HPDE6-E6E7 (cell line): ENCODE results near the gene KLHL15.
"Not testable (repeated sequence)": the region's sequence is repeated elsewhere in the genome, so short reads cannot be mapped to it uniquely, and the experiment has no call there.

Experiments
- DNase-seq: peaks from one replicate; pipeline ENCODE4 v3.0.0; 2011; ENCODE audit warnings: missing footprints; ENCODE audit errors: extremely low spot score

KLHL15 gene, protein sequence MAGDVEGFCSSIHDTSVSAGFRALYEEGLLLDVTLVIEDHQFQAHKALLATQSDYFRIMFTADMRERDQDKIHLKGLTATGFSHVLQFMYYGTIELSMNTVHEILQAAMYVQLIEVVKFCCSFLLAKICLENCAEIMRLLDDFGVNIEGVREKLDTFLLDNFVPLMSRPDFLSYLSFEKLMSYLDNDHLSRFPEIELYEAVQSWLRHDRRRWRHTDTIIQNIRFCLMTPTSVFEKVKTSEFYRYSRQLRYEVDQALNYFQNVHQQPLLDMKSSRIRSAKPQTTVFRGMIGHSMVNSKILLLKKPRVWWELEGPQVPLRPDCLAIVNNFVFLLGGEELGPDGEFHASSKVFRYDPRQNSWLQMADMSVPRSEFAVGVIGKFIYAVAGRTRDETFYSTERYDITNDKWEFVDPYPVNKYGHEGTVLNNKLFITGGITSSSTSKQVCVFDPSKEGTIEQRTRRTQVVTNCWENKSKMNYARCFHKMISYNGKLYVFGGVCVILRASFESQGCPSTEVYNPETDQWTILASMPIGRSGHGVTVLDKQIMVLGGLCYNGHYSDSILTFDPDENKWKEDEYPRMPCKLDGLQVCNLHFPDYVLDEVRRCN

GRCh38 chrX:24027086-24027485, at the start of gene KLHL15:
KLHL15 (minus strand) TSS chrX:24027186; CDS start chrX:24006693, 20,493 bp downstream.
- no peak for DNase-seq

- DNase-seq = no peak
Observed at GRCh38 chrX:24069877-24070276, 42.9 kb upstream of the KLHL15 start.

DNA sequence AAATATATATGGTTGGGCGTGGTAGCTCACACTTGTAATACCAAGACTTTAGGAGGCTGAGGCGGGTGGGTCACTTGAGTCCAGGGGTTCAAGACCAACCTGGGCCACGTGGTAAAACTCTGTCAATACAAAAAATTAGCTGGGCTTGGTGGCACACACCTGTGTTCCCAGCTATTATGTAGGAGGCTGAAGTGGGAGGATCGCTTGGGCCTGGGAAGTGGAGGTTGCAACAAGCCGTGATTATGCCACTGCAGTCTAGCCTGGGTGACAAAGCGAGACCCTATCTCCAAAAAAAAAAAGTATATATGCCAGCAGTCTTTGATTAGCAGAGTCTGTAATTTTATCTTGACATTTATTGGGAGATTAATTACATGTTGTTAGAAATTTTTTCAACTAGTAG, 36.5 kb upstream of the KLHL15 start:
- DNase-seq = no peak

- DNase-seq = no peak
Observed at GRCh38 chrX:24055043-24055356, 28.0 kb upstream of the KLHL15 start.

- peak; percentile 91 for DNase-seq
Observed at GRCh38 chrX:24054182-24055042, 27.4 kb upstream of the KLHL15 start, which contains the start of gene EIF2S3. EIF2S3 (plus strand) TSS chrX:24054956; CDS start chrX:24054969, 13 bp downstream.

GRCh38 chrX:24050522-24051318, 23.7 kb upstream of the KLHL15 start:
- not testable (repeated sequence) for DNase-seq

DNA sequence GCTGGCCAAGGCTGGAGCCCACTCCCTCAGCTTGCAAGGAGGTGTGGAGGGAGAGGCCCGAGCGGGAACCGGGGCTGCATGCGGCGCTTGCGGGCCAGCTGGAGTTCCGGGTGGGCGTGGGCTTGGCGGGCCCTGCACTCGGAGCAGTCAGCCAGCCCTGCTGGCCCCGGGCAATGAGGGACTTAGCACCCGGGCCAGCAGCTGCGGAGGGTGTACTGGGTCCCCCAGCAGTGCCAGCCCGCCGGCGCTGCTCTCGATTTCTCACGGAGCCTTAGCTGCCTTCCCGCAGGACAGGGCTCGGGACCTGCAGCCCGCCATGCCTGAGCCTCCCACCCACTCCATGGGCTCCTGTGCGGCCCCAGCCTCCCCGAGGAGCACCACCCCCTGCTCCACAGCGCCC, 22.7 kb upstream of the KLHL15 start:
- DNase-seq = not testable (repeated sequence)

DNA sequence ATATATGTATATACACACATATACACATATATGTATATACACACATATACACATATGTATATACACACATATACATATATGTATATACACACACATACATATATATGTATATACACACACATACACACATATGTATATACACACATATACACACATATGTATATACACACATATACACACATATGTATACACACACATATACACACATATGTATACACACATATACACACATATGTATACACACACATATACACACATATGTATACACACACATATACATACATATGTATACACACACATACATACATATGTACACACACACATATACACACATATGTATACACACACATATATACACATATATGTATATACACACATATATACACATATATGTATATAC, 19.1 kb upstream of the KLHL15 start:
- not testable (repeated sequence) for DNase-seq

GRCh38 chrX:24037729-24038128, 10.7 kb upstream of the KLHL15 start:
- DNase-seq = no peak

DNA sequence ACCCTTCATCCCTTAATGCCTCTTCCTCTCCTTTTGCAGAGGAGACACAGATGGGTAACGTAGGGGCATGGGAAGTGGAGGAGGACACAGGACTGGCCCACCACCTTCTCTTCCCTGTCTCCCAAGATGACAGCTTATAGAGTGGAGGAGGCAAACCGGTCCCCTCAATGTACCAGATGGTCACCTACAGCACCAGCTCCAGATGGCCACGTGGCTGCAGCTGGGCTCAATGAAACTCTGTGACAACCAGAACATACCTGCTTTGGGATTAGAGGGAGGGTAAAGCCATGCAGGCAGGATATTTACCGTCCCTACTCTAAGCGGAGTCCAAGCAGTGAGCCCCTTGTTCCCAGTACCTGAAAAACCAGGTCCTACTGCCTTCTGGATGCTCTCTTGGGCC, 7.5 kb upstream of the KLHL15 start:
- no peak for DNase-seq

DNA sequence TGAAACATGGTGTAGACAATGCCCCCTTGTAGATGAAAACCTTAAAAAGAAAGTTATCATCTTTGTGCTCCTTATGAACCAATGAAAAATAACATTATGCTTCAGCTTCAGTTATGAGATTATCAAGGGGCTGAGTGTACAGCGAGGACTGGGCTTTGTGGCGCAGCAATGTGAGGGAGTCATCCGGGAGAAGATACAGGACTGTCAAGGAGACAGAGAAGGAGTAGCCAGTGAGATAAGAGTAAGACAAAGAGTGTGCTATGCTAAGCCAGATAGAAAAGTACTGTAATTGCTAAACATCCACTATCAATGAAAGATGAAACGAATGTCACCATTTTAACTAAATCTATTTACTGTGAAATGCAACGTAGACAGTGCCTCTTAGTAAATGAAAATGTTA, 3.6 kb upstream of the KLHL15 start:
- DNase-seq = no peak

DNA sequence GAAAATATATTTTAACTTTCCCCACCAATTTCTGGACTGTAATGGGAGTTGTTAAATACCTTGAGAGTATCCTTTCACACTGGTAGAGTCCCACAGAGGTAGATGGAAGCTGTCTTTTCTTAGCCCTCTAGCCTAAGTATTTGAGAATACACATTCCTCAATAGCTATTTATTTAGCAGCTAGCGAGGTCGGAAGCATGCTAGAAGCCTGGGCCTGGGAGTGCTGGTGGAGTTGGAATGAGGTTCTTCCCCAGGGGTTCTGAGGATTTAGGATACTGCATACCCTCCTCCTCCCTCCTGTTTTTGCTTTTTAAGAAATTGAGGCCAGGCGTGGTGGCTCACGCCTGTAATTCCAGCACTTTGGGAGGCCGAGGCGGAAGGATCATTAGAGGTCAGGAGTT, 999 bp upstream of the KLHL15 start:
- no peak for DNase-seq

GRCh38 chrX:24026432-24026831, 554 bp downstream of the KLHL15 start:
- no peak for DNase-seq

- DNase-seq = no peak
Observed at GRCh38 chrX:24025741-24026403, 1.1 kb downstream of the KLHL15 start.

DNA sequence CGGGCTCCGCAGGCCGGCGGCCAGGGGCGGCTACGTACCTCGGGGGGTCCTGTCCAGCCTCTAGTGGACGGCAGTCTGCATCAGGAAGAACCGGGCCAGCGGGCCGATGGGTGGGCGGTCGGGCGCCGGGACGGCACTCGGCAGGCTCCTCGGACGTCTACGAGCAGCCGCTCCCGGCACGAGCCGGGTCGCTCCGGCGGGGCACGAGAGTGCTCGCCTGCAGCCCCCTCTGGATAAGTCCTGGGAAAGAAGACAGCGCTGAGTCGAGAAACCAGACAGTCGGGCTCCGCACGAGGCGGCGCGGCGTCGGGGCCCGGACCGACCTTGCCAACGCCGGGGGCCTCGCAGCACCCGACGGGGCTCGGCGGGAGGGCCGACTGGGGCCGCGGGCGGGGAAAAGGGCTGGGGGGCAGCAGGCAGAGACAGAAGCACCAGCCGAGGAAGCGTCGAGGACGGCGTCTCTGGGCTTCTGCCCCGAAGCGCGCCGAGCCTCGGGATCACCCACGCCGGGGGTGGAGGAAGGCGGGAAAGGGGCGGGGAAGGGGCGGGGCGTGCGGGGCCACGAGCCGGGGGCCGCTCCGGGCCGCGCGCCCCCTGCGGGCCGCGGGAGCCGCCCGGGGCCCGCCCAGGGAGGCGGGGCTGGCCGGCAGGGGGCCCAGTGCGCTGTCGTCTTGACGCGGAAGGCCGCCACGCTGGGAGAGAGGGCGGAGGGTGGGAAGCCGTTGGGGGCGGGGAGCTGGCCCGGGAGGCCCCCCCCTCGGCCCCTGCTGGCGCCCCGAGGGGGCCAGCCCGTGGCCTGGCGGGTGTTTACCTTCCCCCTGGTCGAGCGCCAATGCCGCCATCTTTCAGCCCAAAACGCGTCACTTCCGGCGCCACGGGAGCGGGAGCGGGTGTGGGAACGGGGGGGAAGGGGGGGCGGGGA, 1.9 kb downstream of the KLHL15 start:
- DNase-seq = peak; percentile 34

GRCh38 chrX:24023972-24024669, 2.9 kb downstream of the KLHL15 start:
- no peak for DNase-seq

DNA sequence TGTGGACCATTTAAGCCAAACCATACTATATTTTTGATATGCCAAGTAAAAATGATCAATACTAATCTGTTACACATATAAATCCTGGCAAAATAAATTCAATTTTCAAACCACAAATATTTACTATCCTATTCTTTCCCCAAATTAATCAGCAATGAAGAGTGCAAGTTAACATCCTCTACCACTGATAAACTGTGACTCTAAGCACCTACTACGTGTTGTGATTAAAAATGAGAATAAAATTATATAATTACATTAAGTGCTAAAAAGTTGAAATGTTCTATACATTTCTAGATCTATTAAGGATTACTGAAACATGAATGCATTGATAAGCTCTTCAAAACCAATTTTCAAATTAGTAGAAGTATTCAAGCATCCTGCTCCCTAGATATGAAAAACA, 3.4 kb downstream of the KLHL15 start:
- no peak for DNase-seq

DNA sequence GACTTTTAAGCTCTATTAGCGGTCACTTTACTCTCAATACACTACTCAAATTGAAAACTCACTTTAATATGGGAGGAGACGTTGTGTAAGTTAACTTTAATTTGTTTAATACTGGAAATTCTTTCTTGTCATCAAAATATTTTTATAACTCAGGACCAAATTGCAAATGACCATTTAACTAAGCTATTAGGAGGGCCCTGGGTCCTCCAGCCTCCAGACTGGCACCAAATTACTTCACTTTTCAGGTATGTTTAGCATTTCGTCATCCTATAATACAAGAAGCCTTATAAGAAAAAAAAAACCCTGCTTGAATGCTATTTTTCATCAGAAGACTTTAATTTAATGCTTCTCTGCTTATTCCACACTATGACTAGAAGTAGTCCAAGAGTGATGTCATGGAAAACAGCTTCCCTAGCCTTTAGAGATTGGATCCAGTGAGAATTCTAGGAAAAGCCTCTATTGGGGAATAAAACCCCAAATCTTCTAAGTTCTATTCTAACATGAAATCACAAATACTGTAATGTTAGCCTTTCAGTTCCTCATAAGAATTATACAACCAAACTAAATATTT, 6.6 kb downstream of the KLHL15 start:
- no peak for DNase-seq

- DNase-seq = no peak
Observed at GRCh38 chrX:24019448-24019847, 7.5 kb downstream of the KLHL15 start.
